Fibroblast of lung (primary cell): ENCODE data around the gene KIF16B. TPM values are rescaled to one million over a fixed set of nuclear protein-coding genes. Genes with fewer than 3 reads are reported as not detected.

Source experiments
- DNase-seq, 2 donors: peaks; one replicate each; pipeline versions ENCODE4 v3.0.0 to v3.0.0-alpha.2; 2010; ENCODE audit warnings: low read depth in 2 of 2
- H2AFZ ChIP-seq: 2 replicates; pipeline ENCODE4 v1.5.1; 2012; ENCODE audit warnings: low read length, control low read depth, inconsistent platforms
- H3K27ac ChIP-seq: 2 replicates; pipeline ENCODE4 v1.5.1; 2011; ENCODE audit warnings: low read length, control low read depth; ENCODE audit not compliant: insufficient read depth
- H3K27me3 ChIP-seq: 2 replicates; pipeline ENCODE4 v1.5.1; 2011; ENCODE audit warnings: mild to moderate bottlenecking, low read length; ENCODE audit not compliant: control insufficient read depth, insufficient read depth
- H3K36me3 ChIP-seq: 2 replicates; pipeline ENCODE4 v1.5.1; 2011; ENCODE audit warnings: low read length; ENCODE audit not compliant: control insufficient read depth, insufficient read depth
- H3K4me1 ChIP-seq: 2 replicates; pipeline ENCODE4 v1.5.1; 2011; ENCODE audit warnings: low read length; ENCODE audit not compliant: control insufficient read depth, insufficient read depth; ENCODE audit errors: extremely low read depth
- H3K4me2 ChIP-seq: 2 replicates; pipeline ENCODE4 v1.5.1; 2011; ENCODE audit warnings: low read length, control low read depth; ENCODE audit not compliant: insufficient read depth; ENCODE audit errors: extremely low read depth
- H3K4me3 ChIP-seq, 4 experiments: fragments of 200-600 bp in 1 of 4; sonication (generic) in 1 of 4; replicated peaks in 1 of 4; 2 replicates each; pipeline ENCODE4 v1.5.1; 2011 to 2016; ENCODE audit warnings: low read length in 4 of 4, low read depth in 3 of 4, mild to moderate bottlenecking in 3 of 4, control low read depth in 2 of 4, inconsistent platforms in 1 of 4, mixed read lengths in 1 of 4; ENCODE audit not compliant: insufficient read depth in 1 of 4; ENCODE audit errors: control extremely low read depth in 1 of 4
- H3K79me2 ChIP-seq: 2 replicates; pipeline ENCODE4 v1.5.1; 2012; ENCODE audit warnings: mild to moderate bottlenecking, low read length, inconsistent platforms; ENCODE audit not compliant: control insufficient read depth, insufficient read depth
- H3K9ac ChIP-seq: 2 replicates; pipeline ENCODE4 v1.5.1; 2011; ENCODE audit warnings: mild to moderate bottlenecking, low read length, control low read depth; ENCODE audit not compliant: insufficient read depth
- H3K9me3 ChIP-seq: 2 replicates; pipeline ENCODE4 v1.5.1; 2012; ENCODE audit warnings: low read depth, low read length; ENCODE audit not compliant: control insufficient read depth, insufficient read depth
- H4K20me1 ChIP-seq: 2 replicates; pipeline ENCODE4 v1.5.1; 2011; ENCODE audit warnings: low read length; ENCODE audit not compliant: control insufficient read depth, insufficient read depth; ENCODE audit errors: extremely low read depth
- CTCF ChIP-seq, 2 donors: IDR thresholded peaks in 1 of 2; conservative IDR thresholded peaks in 1 of 2; 1 replicate in 1 of 2; 2 replicates in 1 of 2; pipeline ENCODE4 v1.5.1; 2011 to 2012; ENCODE audit warnings: low read length in 2 of 2, control low read depth in 1 of 2, inconsistent platforms in 1 of 2, low read depth in 1 of 2, mild to moderate bottlenecking in 1 of 2
- EZH2 ChIP-seq: IDR thresholded peaks from 2 replicates; pipeline ENCODE4 v1.5.1; 2012; ENCODE audit warnings: low read length, control low read depth, mild to moderate bottlenecking; ENCODE audit errors: missing control alignments
- polyA minus RNA-seq: library from RNA; depleted of rRNA, polyadenylated mRNA; stranded (reverse); fragments of >200 nt; gene quantifications from 2 replicates; pipeline ENCODE4 v1.2.3, GENCODE V29; 2011; ENCODE audit warnings: low replicate concordance
- polyA plus RNA-seq, 2 donors: library from polyadenylated mRNA; depleted of rRNA in 1 of 2; stranded (reverse) in 1 of 2; unstranded in 1 of 2; fragments of >200 nt; gene quantifications; 2 replicates each; pipeline ENCODE4 v1.2.1, GENCODE V29; 2011 to 2012; ENCODE audit warnings: missing spikeins in 1 of 2
- total RNA-seq: library from RNA; depleted of rRNA; stranded (reverse); fragments of >200 nt; gene quantifications from 2 replicates; pipeline ENCODE4 v1.2.1, GENCODE V29; 2014

KIF16B gene
- 9.8 and 17.3 TPM in 2 replicates for total RNA-seq
- 7.7 and 8.9 TPM in 2 replicates for polyA plus RNA-seq
- 5.4 and 6.7 TPM in 2 replicates for polyA plus RNA-seq (2012)
- polyA minus RNA-seq, result 2.4 TPM in 2 replicates

DNA sequence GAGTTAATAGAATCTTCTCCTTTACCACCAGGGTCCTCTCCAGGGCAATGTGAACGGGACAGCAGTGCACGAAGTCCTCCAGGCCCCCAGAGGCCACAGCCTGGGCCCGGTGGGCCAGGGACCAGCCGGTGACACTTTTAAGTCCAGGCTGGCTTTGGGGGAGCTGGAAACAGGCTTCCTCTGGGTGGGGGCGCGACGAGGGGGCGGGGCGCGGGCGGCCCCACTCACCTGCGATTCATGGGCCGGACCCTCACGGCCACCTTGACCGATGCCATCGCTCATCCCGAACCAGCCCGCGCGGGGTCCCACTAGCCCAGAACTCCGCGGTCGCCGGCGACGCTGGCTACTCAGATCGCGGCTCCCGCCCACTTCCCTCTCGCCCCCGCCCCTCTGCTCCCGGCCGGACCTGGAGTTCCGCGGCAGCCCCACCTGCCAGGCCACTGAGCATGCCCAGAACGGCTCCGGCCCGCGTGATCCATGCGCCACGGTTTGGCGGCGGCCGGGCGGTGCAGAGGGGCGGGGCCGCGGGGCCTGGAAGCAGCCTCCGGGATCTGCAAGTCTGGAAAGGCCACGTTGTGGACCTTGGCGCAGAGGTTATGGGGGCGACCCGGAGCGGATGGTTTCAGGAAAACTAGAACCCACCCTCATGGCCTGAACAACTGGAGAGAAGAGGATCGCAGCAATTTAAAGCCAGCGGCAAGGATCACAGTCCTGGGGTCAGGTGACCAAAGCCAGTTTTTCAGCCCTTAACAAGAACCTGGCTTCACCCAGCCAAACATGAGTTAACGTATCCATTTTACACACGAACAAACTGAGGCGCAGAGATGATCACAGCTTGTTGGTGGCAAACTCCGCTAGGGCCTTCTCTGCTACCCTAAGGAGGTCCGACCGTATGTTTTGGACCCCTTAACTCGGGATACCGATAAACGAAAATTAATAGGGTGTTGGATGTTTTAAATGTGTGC is at the start of gene KIF16B:
Gene KIF16B, minus strand, starts transcription at position 448 of the 965 bp plus-strand sequence. Its CDS starts 173 bp downstream, at position 275.
- no peaks in the 10 kb centered on the region for H3K27me3 ChIP-seq
- no peaks in the 10 kb centered on the region for H3K36me3 ChIP-seq
- no peaks in the 10 kb centered on the region for H3K79me2 ChIP-seq
- H3K27ac ChIP-seq, result peak within 1 kb of the TSS; percentile 42
- H3K4me3 ChIP-seq, result peak within 1 kb of the TSS; percentile 64 to 82 (median 74)
- peak within 1 kb of the TSS; percentile 79 for H2AFZ ChIP-seq
- H4K20me1 ChIP-seq, result no peaks in the 10 kb centered on the region
- H3K4me2 ChIP-seq, result peak within 1 kb of the TSS; percentile 91
- TF ChIP-seq CTCF (conservative IDR thresholded peaks at IDR 0.05 in 1 of 2, IDR thresholded peaks at IDR 0.05 in 1 of 2; ENCODE audit: low read depth in 1 of 2, low read length in 2 of 2) (peak in 1 of 2 donors; percentile 7), EZH2 (no peak)
- no peaks in the 10 kb centered on the region for H3K9me3 ChIP-seq
- DNase-seq, result peak; percentile 86 to 89
- H3K9ac ChIP-seq, result peak within 1 kb of the TSS; percentile 52
- H3K4me1 ChIP-seq, result no peaks in the 10 kb centered on the region

DNA sequence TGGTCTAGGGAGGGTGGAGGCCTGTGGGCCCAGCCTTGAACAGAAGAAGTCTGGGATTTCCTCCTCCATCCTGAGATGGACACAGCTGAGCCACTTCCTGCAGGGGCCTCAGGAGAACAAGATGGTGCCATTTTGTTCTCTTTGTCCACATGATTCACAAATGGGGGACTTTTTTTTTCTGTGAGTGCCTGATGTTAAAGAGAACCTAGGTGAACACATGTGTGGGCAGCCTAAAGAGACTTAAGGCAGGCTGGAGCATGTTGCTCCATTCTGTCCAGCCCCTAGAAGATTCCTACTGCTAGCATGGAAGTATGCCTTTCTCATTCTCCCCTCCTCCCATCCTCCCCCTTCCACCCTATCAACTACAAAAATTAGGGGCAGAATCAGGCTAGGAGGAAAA is 49.3 kb upstream of the KIF16B start:
- TF ChIP-seq CTCF (conservative IDR thresholded peaks at IDR 0.05 in 1 of 2, IDR thresholded peaks at IDR 0.05 in 1 of 2; ENCODE audit: low read depth in 1 of 2, low read length in 2 of 2) (no peak), EZH2 (no peak)
- no peaks in the 10 kb centered on the region for H3K4me1 ChIP-seq
- H3K4me3 ChIP-seq, result no peak overlapping the region
- H3K27me3 ChIP-seq, result no peaks in the 10 kb centered on the region
- no peak overlapping the region for H2AFZ ChIP-seq
- no peaks in the 10 kb centered on the region for H3K79me2 ChIP-seq
- H3K36me3 ChIP-seq, result no peaks in the 10 kb centered on the region
- no peaks in the 10 kb centered on the region for H4K20me1 ChIP-seq
- no peaks in the 10 kb centered on the region for H3K9me3 ChIP-seq
- no peak for DNase-seq
- no peak overlapping the region for H3K9ac ChIP-seq
- H3K4me2 ChIP-seq, result no peak overlapping the region
- no peak overlapping the region for H3K27ac ChIP-seq

DNA sequence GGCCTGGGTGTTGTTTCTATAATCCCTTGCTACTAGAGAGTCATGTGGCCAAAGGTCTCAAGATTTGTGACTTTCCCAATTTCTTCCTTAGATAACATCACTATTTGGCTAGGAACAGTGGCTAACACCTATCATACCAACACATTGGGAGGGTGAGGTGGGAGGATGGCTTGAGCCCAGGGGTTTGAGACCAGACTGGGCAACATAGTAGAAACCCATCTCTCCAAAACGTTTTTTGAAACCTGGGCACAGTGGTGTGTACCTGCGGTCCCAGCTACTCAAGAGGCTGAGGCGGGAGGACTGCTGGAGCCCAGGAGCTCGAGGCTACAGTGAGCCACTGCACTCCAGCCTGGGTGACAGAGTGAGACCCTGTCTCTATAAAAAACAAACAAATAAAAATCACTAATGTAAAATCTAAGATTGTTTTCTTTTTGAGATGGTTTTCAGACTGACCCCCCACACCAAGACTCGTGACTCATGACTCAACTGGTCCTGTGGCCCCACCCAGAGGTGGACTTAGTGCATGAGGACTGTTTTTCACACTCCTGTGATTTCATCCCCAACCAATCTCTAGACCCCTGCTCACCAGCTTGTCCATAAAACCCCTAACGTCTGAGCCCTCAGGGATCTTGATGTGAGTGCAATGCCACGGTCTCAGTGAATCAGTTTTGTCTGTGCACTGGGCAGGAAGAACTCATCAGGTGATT is 48.3 kb upstream of the KIF16B start:
- TF ChIP-seq EZH2 (no peak), CTCF (conservative IDR thresholded peaks at IDR 0.05 in 1 of 2, IDR thresholded peaks at IDR 0.05 in 1 of 2; ENCODE audit: low read depth in 1 of 2, low read length in 2 of 2) (no peak)
- H3K4me1 ChIP-seq, result no peaks in the 10 kb centered on the region
- H3K27ac ChIP-seq, result no peak overlapping the region
- H3K4me3 ChIP-seq, result no peak overlapping the region
- H3K4me2 ChIP-seq, result no peak overlapping the region
- no peaks in the 10 kb centered on the region for H4K20me1 ChIP-seq
- DNase-seq, result no peak
- H3K36me3 ChIP-seq, result no peaks in the 10 kb centered on the region
- no peak overlapping the region for H3K9ac ChIP-seq
- no peak overlapping the region for H2AFZ ChIP-seq
- H3K79me2 ChIP-seq, result no peaks in the 10 kb centered on the region
- no peaks in the 10 kb centered on the region for H3K27me3 ChIP-seq
- H3K9me3 ChIP-seq, result no peaks in the 10 kb centered on the region
